HL-60 (cell line): ENCODE data around the gene ZNF418.
A peak's percentile ranks its signal among the peaks of the same experiment; 100 is the strongest.

Experiments used
- DNase-seq, 2 experiments: peaks; one replicate each; pipeline ENCODE4 v3.0.0-alpha.2; 2010 to 2020; ENCODE audit warnings: low read depth in 1 of 2, low spot score in 1 of 2
- H3K27ac ChIP-seq: fragments of 250-450 bp; sonication (Bioruptor Pico); replicated peaks from 2 replicates; pipeline ENCODE4 v1.5.1; 2020; ENCODE audit warnings: mild to moderate bottlenecking, moderate library complexity
- H3K27me3 ChIP-seq: fragments of 250-450 bp; sonication (Bioruptor Pico); 2 replicates; pipeline ENCODE4 v1.5.1; 2021; ENCODE audit warnings: mild to moderate bottlenecking, moderate library complexity; ENCODE audit not compliant: insufficient read depth, poor library complexity, severe bottlenecking
- H3K4me3 ChIP-seq: replicated peaks from 2 replicates; pipeline ENCODE4 v1.5.1; 2011; ENCODE audit warnings: mild to moderate bottlenecking, control low read depth, low read length; ENCODE audit not compliant: insufficient read depth
- CTCF ChIP-seq: IDR thresholded peaks from one replicate; pipeline ENCODE4 v1.5.1; 2011; ENCODE audit warnings: low read length, control low read depth, inconsistent platforms; ENCODE audit not compliant: insufficient read depth
- GABPA ChIP-seq: IDR thresholded peaks from 2 replicates; pipeline ENCODE4 v1.6.1; 2012; ENCODE audit warnings: low read depth
- POLR2AphosphoS5 ChIP-seq: IDR thresholded peaks from 2 replicates; pipeline ENCODE4 v1.6.1; 2012; ENCODE audit warnings: low read depth
- REST ChIP-seq: IDR thresholded peaks from 2 replicates; pipeline ENCODE4 v1.6.1; 2012; ENCODE audit warnings: low read depth; ENCODE audit not compliant: insufficient replicate concordance
- SPI1 ChIP-seq: IDR thresholded peaks from 2 replicates; pipeline ENCODE4 v1.6.1; 2012; ENCODE audit warnings: low read depth, mild to moderate bottlenecking, borderline replicate concordance

The ZNF418 gene

GRCh38 chr19:57949702-57950101 lies 14.5 kb upstream of the ZNF418 start:
- no peak for TF ChIP-seq REST
- no peak for TF ChIP-seq SPI1
- TF ChIP-seq CTCF: no peak
- no peak for TF ChIP-seq GABPA
- no peak for TF ChIP-seq POLR2AphosphoS5
- DNase-seq: no peak
- no peaks in the 10 kb centered on the region for H3K27me3 ChIP-seq
- no peak overlapping the region for H3K4me3 ChIP-seq
- H3K27ac ChIP-seq: no peak overlapping the region

- no peaks in the 10 kb centered on the region for H3K27me3 ChIP-seq
- no peak for DNase-seq
- TF ChIP-seq POLR2AphosphoS5: no peak
- TF ChIP-seq REST: no peak
- TF ChIP-seq SPI1: no peak
- no peak for TF ChIP-seq CTCF
- no peak for TF ChIP-seq GABPA
- no peak overlapping the region for H3K27ac ChIP-seq
- H3K4me3 ChIP-seq: no peak overlapping the region
Observed at GRCh38 chr19:57949296-57949695, 14.1 kb upstream of the ZNF418 start.

GRCh38 chr19:57947419-57948134 lies 12.4 kb upstream of the ZNF418 start, which contains the start of gene ZNF256:
Gene ZNF256 (minus strand): TSS chr19:57947706. CDS start chr19:57947474, 232 bp downstream.
- Histone ChIP-seq H3K4me3 (peak within 1 kb of the TSS; percentile 96), H3K27me3 (no peaks in the 10 kb centered on the region), H3K27ac (peak within 1 kb of the TSS; percentile 76)
- TF ChIP-seq GABPA: no peak; the same call in none of the 2 replicates
- peak; percentile 34 for TF ChIP-seq CTCF
- DNase-seq: peak; percentile 95 to 98

- no peak for DNase-seq
- Histone ChIP-seq H3K27ac (peak overlapping the region; percentile 76), H3K27me3 (no peaks in the 10 kb centered on the region), H3K4me3 (peak overlapping the region; percentile 96)
- TF ChIP-seq GABPA: no peak
- TF ChIP-seq REST: no peak
- no peak for TF ChIP-seq SPI1
- TF ChIP-seq CTCF: no peak
- no peak for TF ChIP-seq POLR2AphosphoS5
Observed at GRCh38 chr19:57947088-57947418, 11.9 kb upstream of the ZNF418 start.
